Effector CD4-positive, alpha-beta T cell (primary cell): ENCODE results near the gene UBALD1.

Source experiments
- DNase-seq: peaks from one replicate; pipeline ENCODE4 v3.0.0-alpha.2; 2020

UBALD1 gene

DNA sequence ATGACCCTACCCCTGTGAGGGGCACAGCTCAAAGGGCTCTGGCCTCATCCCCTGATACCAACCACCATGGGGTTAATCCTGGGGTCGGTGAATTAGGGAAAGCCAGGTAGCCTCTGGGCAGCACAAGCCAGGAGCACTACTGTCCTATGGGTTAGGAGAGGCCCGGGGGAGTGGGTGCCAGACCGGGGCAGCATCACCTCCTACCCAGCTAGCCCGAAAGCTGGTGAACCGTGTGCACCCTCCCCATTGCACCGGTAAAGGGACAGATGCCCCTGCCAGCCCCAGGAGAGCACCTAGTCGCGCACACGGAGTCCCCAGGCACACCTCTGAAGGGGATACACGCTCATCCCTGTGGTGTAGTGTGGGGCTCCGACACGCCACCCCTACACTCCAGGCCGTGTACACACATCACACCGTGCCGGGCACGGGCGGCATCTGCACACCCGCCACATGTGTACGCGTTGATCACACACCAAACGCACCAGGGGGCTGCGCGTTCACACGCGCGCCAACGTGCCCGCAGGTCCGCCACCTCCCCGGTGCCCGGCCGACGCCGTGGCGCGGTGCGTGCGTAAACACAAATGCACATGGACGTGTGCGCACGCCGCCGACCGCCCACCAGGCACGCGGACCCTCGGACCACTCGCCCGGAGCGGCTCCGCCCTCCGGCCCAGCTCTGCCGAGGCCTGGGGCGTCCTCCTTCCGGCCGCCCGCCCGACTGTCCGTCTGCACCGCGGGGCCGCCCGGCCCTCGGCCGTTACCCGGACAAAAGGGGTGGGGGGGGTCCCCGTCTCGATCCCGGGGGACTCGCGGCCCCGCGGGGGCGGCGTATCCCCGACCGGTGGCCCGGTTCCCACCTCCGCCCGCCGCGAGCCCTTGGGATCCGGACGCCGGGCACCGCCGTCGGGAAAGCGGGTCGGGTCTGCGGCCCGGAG lies 785 bp downstream of the UBALD1 start:
- no peak for DNase-seq

GRCh38 chr16:4612977-4613635 lies 1.6 kb downstream of the UBALD1 start:
- no peak for DNase-seq

DNA sequence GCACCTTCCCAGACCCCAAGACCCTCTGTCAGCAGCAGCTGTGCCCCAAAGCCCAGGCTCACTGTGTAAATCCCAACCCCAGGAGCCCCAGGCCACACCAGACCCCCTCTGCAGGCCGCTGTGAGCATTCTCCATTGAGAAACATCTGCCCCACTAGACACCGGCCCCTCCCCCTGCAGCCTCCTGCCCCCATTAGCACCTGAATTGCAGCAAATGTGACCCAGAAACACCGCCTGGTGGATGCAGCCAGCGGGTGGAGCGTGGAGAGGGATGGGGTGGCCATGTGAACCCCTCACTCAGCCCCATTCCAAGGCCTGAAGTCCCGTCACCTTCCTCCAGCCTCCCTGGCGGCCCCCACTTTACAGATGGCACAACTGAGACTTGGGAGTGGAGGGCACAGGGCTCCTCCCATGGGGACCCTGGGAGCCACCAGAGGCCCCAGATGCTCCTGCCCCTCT lies 2.2 kb downstream of the UBALD1 start:
- DNase-seq, result no peak

DNA sequence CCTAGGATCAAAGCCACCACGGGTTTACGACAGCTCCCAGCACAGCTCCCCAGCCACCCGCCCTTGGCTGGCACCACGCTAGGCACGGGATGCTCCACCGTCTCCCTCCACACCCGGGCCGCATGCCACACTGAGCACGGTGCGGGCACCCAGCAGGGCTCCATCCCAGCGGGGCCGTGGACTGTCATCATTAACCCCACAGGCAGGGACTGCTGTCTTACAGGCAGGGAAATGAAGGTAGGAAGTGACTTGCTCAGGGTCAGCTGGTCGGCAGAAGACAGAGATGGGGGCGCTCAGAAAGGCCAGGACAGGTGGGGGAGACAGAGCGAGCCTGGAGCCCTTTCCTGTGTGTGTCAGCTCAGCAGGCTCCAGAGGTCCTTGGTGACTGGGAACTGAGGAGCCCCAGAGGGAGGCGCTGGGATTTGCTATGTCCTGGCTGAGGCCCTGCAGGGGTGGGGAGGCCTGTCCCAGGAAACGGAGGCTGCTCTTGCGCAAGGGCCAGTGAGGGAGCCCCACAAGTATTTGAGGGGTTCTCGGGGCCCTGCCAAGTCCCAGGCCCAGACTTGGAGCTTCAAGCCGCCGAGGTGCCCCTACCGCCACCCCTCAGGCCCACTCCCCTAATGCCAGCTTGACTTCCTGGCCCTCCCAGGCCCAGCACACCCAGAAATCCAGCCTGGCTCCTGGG lies 3.2 kb downstream of the UBALD1 start:
- no peak for DNase-seq

DNA sequence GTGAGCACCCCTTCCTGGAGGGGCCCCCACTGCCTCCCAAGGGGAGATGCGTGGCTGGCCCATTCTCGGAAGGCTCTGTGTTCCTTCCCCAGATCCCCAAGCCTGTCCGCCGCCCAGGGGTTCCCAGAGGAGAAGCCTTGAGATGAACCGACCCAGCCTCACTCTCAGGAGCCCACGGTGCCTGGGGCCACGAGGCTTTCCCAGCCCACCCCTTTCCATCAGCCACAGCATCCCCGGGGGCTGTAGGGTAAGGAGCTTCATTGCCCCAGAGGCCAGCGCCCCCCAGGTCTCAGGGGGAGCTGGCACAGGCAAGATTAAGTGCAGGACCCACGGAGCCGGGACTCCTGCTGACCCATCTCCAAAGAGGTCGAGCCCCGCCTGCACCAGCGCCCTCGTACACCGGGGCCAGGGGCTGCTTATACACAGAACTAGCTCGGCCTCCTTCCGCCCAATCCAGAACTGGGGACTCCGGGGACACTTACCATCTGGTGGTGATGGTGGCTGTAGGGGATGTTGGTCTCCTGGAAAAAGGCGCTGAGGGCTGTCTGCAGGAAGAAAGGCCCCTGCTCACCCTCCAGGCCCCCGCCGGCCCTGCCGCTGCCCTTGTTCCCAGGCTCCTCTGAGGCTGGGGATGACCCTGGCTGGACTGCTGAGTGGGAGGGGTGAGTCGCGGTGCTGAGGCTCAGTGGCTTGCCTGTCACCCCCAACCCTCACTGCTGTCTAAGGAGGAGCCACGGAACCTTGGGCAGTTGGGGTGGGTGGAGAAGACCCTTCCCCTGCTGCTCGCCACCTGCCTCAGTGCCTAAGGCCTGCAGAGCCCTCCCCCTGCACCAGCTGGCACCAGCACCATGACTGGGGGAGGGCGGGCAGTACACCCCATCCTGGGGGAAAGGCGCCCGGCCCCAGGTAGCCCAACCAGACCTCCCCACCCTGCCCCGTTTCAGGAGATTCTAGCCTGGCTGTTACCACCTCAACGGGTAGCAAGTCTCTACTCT lies 4.4 kb downstream of the UBALD1 start:
- no peak for DNase-seq

DNA sequence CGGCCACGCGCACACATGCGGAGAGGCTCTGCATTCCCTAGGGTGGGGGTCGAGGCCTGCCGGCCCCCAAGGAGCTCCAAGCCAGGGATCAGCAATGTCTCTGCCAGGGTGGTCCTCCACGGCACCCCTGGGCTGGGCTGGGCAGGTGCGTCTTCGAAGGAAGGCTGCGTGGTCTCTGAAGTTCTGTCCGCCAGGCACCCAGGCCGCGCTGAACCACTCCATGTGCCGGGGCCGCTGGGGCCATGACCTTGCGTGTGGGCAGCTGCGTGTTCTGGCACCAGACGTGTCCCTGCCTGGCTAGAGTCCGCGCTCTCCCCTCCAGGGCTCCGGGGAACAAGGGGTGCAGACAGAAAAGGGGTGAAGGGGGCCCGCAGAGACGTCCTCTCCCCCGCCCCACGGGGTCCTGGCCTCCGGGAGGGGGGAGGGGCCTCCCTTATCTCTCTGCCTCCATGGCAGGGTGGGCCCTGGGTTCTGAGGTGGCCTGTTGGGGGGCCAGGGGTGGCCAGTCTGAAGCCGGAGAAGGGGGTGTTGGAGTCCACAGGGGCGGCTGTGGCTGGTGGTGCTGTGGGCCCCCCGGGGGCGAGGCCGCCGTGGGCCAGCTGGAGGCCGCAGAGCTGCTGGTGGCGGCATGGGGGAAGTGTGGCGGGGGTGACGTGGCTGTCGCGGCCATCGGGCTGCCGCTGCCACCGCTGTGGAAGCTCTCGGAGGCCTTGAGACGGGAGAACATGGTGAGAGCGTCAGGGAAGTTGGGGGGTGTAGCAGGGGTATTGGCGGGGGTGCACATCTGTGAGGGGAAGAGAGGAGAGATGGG lies 5.3 kb downstream of the UBALD1 start:
- DNase-seq, result no peak

DNA sequence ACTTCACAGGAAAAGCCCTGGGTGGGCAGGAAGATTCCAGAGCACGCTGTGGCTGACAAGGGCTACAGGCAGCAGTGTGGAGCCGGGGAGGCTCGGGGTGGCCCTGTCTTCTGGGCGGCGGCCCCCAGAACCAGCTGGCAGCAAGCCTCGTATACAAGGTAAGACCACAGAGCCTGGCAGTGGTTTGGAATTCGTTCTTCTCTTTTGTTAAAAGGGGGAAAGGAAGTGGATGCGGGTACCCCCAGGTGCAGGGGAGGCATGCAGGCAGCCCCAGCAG lies 6.0 kb downstream of the UBALD1 start:
- DNase-seq, result no peak

- no peak for DNase-seq
These were observed 6.6 kb downstream of the UBALD1 start for GRCh38 chr16:4607841-4608703.

DNA sequence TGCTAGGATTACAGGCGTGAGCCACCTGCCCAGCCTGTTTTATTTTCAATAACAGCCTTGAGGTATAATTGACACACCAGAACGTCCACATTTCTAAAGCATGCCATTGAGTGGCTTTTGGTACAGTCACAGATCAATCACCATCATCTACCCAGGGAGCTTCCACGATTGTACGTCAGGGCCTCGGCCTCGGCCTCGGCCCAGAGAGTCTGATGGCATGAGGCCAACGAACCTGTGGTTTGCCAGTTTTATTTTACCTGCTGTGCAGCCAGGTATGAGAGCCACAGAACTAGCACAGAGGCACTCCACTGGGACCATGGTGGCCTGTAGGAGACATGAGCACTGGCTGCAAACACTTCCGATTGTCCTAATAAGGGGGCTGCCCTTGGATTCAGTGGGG lies 8.3 kb downstream of the UBALD1 start:
- DNase-seq, result no peak

GRCh38 chr16:4604401-4604800 lies 10.3 kb downstream of the UBALD1 start:
- no peak for DNase-seq

DNA sequence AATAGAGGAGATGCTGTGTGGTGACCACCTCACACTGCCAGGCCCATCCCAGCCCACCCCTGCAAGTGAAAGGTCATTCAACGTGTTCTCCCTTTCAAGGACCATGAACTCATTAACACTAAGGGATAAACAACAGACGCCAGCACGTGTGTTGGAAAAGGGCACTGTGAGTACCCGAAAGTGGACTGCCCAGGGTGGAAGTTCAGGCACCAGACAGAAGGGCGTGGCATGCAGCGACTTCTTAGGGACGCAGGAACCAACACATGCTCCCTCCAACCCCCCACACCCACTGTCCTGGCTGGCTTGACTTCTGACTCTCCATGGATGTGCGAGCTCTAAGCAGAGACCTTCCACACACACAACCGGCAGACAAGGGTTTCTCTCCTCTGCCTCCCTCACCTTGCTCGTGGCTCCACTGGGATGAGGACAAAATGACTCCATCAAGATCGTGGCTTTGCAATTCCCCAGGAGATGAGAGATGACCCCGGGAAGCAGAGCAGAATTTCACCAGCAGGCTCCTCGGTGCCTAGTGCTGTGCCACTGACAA lies 11.0 kb downstream of the UBALD1 start:
- DNase-seq, result no peak

DNA sequence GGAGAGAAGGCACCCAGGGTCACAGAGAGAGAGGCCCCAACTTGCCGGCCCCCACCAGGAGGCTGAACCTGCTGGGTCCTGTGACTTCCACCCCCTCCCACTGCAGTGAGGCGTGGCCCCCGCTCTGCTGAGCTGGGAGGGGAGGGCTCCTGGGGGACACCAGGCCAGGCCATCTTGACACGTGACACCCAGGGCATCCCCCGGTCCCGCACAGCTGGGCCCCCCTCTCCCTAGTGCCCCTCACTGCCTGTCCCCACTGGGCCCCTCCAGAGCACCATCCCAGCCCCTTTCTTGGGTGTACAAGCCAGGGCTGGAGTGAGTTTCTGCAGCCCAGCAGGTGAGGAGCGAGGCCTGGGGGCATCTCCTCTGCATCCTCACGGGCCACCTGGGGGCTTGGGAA lies 12.4 kb downstream of the UBALD1 start:
- no peak for DNase-seq

GRCh38 chr16:4601864-4602186 lies 12.9 kb downstream of the UBALD1 start:
- DNase-seq, result no peak

DNA sequence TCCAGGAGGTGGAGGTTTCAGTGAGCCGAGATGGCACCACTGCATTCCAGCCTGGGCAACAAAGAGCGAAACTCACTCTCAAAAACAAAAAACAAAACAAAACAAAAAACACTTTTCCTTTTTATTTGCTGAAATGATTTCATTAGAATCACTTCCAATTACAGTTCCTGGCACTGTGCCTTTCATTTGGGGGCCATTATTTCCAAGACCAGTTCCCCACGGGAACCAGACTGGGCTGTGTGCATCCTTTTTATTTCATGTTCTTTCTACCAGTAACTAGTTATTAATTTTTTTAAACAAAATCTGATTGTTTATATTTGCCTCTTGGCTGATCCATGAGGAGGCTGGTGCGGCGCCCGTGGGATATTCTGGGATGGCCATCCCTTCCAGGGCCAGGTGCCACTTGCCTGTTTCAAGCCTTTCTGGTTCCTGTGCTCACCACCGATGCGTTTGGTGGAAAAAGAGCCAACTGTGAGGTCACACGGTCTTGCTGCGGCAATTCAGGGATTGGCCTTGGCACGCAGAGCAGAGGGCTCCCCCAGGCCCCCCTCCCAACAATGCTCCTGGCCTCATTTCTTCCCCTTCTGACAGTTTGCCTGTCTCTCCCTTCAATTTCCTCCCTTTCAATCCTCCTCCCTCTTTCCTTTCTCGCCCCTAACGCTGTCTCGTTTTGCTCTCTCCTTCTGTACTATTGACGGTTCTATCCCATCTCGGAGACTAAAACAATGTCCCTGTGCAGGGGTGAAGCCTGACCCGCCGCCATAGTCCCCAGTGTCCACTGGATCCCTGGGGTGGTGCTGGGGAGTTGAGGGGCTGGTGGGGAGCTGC lies 13.4 kb downstream of the UBALD1 start:
- no peak for DNase-seq

DNA sequence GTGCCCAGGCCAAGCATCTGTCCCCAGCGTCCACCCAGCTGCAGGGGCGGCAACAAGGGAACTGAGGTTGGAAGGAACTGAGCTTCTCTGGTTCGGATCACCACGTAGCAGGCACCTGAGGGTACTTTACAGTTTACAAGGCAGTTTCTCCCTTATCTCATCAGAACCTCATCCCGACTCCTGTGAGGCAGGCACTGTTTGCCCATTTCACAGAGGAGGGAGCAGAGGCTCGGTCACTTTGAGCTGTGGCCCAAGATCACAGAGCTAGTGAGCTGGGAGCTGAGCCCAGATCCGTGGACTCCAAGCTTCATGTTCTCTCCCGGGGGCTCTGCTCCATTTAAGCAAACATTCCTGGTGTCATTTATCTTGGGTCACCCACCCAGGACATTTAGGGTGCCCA lies 15.1 kb downstream of the UBALD1 start:
- no peak for DNase-seq

GRCh38 chr16:4599037-4599436 lies 15.7 kb downstream of the UBALD1 start:
- DNase-seq, result no peak

DNA sequence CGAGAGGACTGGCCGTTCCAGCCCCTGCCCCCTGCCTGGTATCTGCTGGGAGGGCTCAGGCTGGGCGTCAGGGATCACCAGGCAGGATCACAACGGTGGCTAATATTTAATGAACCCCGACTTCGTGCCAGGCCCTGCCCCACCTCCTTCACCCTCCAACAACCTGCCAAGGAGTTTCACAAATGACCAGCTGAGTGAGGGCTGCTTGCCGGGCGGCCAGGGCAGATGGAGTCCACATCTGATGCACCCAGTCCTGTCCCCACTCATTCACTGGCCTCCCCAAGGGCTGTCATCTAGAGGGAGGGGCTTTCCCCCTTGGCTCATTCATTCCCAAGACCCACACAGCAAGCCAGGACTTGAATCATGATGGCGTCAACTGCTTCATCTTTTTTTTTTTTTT lies 17.5 kb downstream of the UBALD1 start:
- DNase-seq, result no peak

DNA sequence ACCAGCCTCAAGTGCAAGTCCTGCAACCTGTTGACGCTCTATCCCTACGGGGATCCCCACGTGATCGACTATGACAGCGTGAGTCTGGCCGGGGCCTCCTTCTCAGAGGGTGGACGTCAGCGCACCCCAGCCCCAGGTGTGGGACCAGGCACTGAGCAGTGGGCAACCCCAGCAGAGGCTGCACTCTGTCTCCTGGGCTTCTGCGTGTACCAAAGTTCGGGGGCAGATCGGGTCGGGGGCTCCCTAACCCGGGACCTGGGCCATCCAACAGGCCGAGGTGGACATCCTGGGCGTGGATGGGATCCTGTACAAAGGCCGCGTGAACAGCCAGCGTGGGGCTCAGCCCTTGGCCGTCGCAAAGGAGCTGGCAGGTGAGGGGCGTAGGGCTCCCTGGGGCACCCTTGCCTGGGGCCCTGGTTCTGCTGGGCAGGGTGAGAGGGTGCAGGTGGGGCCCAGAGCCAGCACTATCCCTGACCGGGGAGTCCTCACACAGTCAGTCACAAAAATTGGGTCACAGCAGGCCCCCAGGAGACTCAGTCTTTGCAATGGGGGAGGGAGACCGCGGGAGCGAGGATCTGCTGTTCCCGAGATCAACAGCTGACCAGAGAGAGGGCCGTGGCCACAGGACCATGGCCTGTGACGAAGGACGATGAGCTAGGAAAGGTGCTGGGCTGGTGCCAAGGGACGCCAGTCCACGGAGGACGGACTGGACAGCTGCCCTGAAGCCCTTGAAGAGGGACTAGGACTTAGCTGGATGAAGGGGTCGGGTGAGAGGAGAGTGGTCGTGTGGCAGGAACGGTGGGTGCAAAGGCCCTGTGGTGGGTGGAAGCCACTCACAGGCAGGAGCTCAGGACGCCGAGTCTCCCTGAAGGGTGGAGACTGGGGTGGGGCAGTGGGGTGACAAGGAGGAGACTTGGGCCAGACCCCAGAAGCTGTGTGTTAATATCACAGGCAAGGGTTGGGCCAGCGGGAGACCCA lies 20.0 kb downstream of the UBALD1 start:
- DNase-seq, result no peak
